GM12875 (cell line): ENCODE results near the gene DUSP18.

Experiments used
- H3K4me3 ChIP-seq: one replicate; pipeline ENCODE4 v1.5.1; 2011; ENCODE audit warnings: low read depth, low read length, control low read depth
- TF ChIP-seq, protein P1 (sequence below): IDR thresholded peaks from 2 replicates; pipeline ENCODE4 v1.5.1; 2011; ENCODE audit warnings: low read depth, mild to moderate bottlenecking, control low read depth, inconsistent platforms, low read length, moderate library complexity, borderline replicate concordance; ENCODE audit not compliant: insufficient read depth

DUSP18 gene

DNA sequence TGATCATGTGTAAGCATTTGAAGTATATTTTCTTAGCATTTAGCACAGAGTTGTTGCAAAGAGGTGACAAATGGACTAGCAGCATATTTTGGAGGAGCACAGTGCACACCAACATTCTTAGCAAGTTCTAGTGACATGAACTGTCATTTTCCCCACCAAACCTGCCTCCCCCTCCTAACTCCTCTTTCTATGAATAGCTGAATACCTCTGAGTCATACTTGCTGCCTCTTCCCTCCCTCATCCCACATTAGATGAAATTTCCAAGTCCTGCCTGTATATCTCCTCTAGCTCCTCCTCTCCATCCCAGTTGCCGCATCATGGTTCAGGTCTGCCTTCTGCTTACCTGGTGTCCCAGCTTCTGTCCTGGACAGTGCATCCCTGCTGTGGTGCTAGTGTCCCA is 34.2 kb upstream of the DUSP18 start:
- no peak overlapping the region for H3K4me3 ChIP-seq
- TF ChIP-seq, protein P1, sequence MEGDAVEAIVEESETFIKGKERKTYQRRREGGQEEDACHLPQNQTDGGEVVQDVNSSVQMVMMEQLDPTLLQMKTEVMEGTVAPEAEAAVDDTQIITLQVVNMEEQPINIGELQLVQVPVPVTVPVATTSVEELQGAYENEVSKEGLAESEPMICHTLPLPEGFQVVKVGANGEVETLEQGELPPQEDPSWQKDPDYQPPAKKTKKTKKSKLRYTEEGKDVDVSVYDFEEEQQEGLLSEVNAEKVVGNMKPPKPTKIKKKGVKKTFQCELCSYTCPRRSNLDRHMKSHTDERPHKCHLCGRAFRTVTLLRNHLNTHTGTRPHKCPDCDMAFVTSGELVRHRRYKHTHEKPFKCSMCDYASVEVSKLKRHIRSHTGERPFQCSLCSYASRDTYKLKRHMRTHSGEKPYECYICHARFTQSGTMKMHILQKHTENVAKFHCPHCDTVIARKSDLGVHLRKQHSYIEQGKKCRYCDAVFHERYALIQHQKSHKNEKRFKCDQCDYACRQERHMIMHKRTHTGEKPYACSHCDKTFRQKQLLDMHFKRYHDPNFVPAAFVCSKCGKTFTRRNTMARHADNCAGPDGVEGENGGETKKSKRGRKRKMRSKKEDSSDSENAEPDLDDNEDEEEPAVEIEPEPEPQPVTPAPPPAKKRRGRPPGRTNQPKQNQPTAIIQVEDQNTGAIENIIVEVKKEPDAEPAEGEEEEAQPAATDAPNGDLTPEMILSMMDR: no peak

DNA sequence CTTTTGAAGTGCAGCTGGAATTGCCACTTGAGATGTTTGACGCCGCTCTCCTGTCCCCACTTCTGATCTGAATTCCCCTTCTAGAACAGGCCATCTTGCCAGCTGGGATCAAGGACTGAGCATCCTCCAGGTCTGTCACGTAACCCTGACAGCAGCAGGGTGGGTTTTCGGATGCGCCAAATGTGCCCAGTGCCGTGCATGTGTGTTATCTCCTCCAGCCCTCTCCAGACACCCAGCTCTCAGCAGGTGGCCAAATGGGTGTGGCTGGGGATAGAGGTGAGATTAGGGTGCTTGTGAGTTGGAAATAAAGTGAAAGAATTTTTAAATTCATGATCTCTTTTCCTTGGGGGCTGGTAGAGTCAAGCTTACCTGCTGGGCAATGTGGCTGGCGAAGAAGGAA is 30.3 kb upstream of the DUSP18 start:
- TF ChIP-seq, protein P1: no peak
- H3K4me3 ChIP-seq: no peak overlapping the region

DNA sequence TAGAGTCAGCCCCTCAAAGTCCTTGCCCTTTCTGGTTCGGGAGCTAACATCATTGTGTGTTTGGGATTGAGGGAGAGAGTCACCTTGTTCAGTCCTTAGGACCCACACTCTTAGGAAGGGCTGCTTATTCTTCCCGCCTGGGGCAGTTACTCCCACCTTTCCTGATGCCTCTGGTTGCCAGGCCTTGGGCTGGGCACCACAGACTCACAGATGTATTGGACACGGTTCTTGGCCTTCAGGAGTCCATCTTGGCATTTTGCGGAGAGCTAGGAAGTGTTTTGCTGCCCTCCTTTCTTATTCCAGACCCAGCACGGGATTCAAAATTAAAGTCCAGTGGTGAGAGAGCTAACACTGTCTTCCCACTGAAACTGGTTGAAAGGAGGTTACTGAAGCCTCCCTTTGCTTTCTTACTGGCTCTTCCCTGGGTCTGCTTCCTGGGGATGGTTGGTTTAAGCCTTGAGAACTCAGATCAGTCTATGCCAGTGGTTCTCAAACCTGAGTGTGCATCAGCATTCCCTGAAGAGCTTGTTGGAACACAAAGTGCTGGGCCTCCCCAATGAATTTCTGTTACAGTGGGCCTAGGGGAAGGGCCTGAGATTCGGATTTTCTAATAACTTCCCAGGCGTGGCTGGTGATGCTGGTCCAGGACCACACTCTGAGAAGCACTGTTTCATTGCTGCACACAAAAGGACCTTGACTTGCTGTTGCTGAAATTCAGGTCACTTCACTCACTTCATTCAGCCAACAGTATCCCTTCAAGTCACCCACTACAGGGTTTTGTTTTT is 28.4 kb upstream of the DUSP18 start:
- TF ChIP-seq, protein P1: no peak
- no peak overlapping the region for H3K4me3 ChIP-seq

DNA sequence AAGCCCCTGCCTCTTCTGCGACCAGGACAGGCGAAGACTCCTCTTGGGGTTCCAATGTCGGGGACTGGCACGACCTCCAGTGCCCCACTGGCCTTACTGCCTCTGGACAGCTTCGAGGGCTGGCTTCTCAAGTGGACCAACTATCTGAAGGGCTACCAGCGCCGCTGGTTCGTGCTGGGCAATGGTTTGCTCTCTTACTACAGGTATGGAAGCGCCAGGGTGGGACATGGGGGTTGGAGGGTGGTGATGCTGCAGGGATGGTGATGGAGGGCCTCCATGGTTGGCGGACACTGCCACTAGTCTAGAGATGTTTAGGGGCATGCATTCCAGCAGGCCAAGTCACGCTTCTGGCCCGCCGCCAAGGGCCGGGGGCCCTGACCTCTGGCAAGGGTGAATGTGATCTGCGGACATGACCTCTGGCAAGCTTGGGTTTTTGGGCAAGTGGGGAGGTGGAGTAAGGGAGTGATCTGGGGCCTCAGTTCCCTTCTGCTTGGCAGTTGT is 27.7 kb upstream of the DUSP18 start:
- TF ChIP-seq, protein P1: no peak

DNA sequence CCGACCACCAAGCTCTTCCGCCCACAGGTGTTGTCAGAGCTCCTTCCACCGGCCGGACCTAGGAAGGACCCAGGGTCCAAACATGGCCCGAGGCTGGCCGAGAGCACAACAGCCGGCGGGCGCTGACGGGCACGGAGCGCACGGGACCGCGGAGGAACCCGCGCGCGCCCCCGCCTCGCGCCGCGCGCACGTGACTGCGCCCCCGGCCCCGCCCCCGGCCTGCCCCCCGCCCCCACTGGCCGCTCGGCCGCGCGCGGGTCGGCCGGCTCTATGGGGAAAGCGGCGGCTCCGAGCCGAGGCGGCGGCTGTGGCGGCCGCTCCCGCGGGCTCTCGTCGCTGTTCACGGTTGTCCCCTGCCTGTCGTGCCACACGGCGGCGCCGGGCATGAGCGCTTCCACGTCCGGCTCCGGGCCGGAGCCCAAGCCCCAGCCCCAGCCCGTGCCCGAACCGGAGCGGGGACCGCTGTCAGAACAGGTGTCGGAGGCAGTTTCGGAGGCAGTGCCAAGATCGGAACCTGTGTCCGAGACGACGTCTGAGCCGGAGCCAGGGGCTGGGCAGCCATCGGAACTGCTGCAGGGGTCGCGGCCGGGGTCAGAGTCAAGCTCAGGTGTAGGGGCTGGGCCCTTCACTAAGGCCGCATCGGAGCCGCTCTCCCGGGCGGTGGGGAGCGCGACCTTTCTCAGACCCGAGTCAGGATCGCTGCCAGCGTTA is 27.1 kb upstream of the DUSP18 start, which contains the start of gene OSBP2:
TSS of gene OSBP2 (plus strand) at position 235 of the 711 bp plus-strand sequence. CDS start at position 271, 36 bp downstream.
- peak within 1 kb of the TSS; percentile 29 for H3K4me3 ChIP-seq
- TF ChIP-seq, protein P1: 0 out of 2 replicates have a peak, but pooled peaks have one; percentile 17

More for the DNA sequence above, 27.7 kb upstream of the DUSP18 start:
- no peak overlapping the region for H3K4me3 ChIP-seq

DNA sequence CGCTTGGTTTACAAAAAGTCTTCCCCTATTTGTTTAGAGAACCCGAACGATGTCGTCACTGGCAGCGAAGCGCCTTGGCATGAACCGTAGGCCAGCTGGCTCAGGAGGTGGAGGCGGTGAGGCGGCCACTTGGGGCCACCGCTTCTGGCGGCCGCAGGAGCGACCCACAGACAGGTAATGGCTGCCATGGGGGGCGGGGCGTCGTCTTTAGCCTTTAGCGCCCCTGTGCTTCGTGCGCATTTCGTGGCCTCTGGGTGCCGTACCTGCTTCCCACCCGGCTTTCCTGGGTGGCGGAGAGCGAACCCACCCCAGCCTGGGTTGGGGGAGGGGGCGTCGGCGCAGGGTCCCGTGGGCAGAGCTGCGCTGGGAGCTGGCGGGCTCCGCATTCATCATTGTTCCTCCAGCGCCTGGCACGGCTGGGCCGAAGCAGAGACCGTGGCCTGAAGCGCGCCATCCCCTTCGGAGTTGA is 26.5 kb upstream of the DUSP18 start:
- TF ChIP-seq, protein P1: no peak
- peak overlapping the region; percentile 29 for H3K4me3 ChIP-seq
